Right lobe of liver (tissue), 4 donors: ENCODE results near the gene LAG3.

Experiments used
- CTCF ChIP-seq, 4 donors: fragments of 200-600 bp in 3 of 4; fragments of 450-650 bp in 1 of 4; IDR thresholded peaks; one replicate each; pipeline versions ENCODE4 v1.5.1 to v1.8.0; 2016 to 2022; ENCODE audit warnings: antibody characterized with exemption in 4 of 4, mild to moderate bottlenecking in 2 of 4
- POLR2A ChIP-seq: fragments of 450-650 bp; IDR thresholded peaks from one replicate; pipeline ENCODE4 v1.6.1; 2017; ENCODE audit warnings: antibody characterized with exemption, mild to moderate bottlenecking
- donor health status: DM: no; HTN: no; CAD: no.
- donor health status: DM: no; HTN: no; CAD: no.
- donor health status: DM: no; HTN: yes; CAD: no.

GRCh38 chr12:6819106-6820030, 47.0 kb downstream of the LAG3 start:
- TF ChIP-seq CTCF (IDR thresholded peaks at IDR 0.05) (no peak), POLR2A (no peak)
